ENCODE data around the gene NPFF. TPM values are rescaled to one million over a fixed set of nuclear protein-coding genes. Genes with fewer than 3 reads are reported as not detected.

NPFF gene
- total and polyA plus RNA-seq, 2 of the 13 experiments (the other 11 are each of a cell fraction or from before 2014, with no cell fraction given): not detected

GRCh38 chr12:53513712-53514410, 6.6 kb upstream of the NPFF start:
- Histone ChIP-seq H3K9me3 (ENCODE audit: low read length) (no peaks in the 10 kb centered on the region), H3K4me3 (replicated peaks in 1 of 3; ENCODE audit: insufficient read depth in 1 of 3, low read depth in 2 of 3, low read length in 3 of 3) (no peak overlapping the region), H3K4me2 (ENCODE audit: low read depth, low read length) (no peak overlapping the region), H3K27ac (ENCODE audit: extremely low read length, insufficient read depth, low read length) (no peak overlapping the region), H3K4me1 (ENCODE audit: insufficient read depth, low read length) (no peaks in the 10 kb centered on the region), H3K27me3 (ENCODE audit: control insufficient read depth in 1 of 2, insufficient read depth in 2 of 2, low read length in 2 of 2) (no peaks in the 10 kb centered on the region), H2AFZ (ENCODE audit: low read length) (no peak overlapping the region), H4K20me1 (ENCODE audit: insufficient read depth, low read length) (no peaks in the 10 kb centered on the region), H3K9ac (ENCODE audit: insufficient read depth, low read depth, low read length) (no peak overlapping the region), H3K79me2 (ENCODE audit: insufficient read depth, low read length) (no peaks in the 10 kb centered on the region), H3K36me3 (replicated peaks in 1 of 2; ENCODE audit: control insufficient read depth in 1 of 2, insufficient read depth in 2 of 2, low read length in 2 of 2) (peaks cover 17 to 63% of the 10 kb centered on the region in 2 experiments)
- FAIRE-seq (no peak), DNase-seq (ENCODE audit: low spot score) (no peak), ATAC-seq (no peak)
- BruUV-seq (replicated peaks): no TSS peak
- ChIA-PET CTCF (ENCODE audit: low intra/inter-chr PET ratio, low total read pairs) (no interaction called here), POLR2A (interaction anchor here (2.2 kb wide), 1 partner anchor 13 kb away, joined by 11 read pairs; the partner anchor contains the start of gene TARBP2)
- in situ Hi-C loops (cut with HindIII; ENCODE audit: extremely low pct_ligation_motif_present, low pct_unique_long_range_greater_than_20kb) (no loop called here), intact Hi-C loops (cut with micrococcal nuclease; ENCODE audit: unreplicated experiment) (no loop called here)
- no peak for TF ChIP-seq SNAI1 (CRISPR knock-in tag; IDR thresholded peaks at IDR 0.05; ENCODE audit: borderline replicate concordance)
- no peak for TF ChIP-seq NCOA5 (CRISPR knock-in tag; IDR thresholded peaks at IDR 0.05)
- TF ChIP-seq ARNTL (CRISPR knock-in tag; IDR thresholded peaks at IDR 0.05): no peak
- TF ChIP-seq SP140L (CRISPR knock-in tag; IDR thresholded peaks at IDR 0.05; ENCODE audit: borderline replicate concordance): no peak
- no peak for TF ChIP-seq ZNF557 (CRISPR knock-in tag; IDR thresholded peaks at IDR 0.05)
- TF ChIP-seq MYC (CRISPR knock-in tag; IDR thresholded peaks at IDR 0.05; ENCODE audit: borderline replicate concordance): no peak
- TF ChIP-seq HMGA1 (CRISPR knock-in tag; conservative IDR thresholded peaks at IDR 0.05): no peak
- TF ChIP-seq BCLAF1 (IDR thresholded peaks at IDR 0.05): no peak
- TF ChIP-seq NAIF1 (CRISPR knock-in tag; IDR thresholded peaks at IDR 0.05; ENCODE audit: borderline replicate concordance): no peak
- no peak for TF ChIP-seq ATAD3A (CRISPR knock-in tag; IDR thresholded peaks at IDR 0.05)
- TF ChIP-seq GTF2F1 (IDR thresholded peaks at IDR 0.05; ENCODE audit: low read length): no peak
- TF ChIP-seq JUN (CRISPR knock-in tag; IDR thresholded peaks at IDR 0.05): no peak
- WGBS (ENCODE audit: low lambda C conversion rate): 94% methylated on average over 5 of the region's 6 CpGs
